Prostate gland (tissue), 2 donors: Measurements from ENCODE around the gene GLRA3. TPM values are rescaled to one million over a fixed set of nuclear protein-coding genes. Genes with fewer than 3 reads are reported as not detected.

Experiments used
- DNase-seq: peaks from one replicate; pipeline ENCODE4 v3.0.0-alpha.2; 2019; ENCODE audit warnings: low spot score
- H3K27ac ChIP-seq, 2 donors: fragments of 200-600 bp; sonication (generic); 2 replicates each; pipeline ENCODE4 v1.5.1; 2017 to 2019
- H3K27me3 ChIP-seq: fragments of 200-600 bp; sonication (generic); replicated peaks from 2 replicates; pipeline ENCODE4 v1.5.1; 2019; ENCODE audit not compliant: insufficient read depth
- H3K36me3 ChIP-seq, 2 donors: fragments of 200-600 bp; sonication (generic); 1 replicate in 1 of 2; 2 replicates in 1 of 2; pipeline versions ENCODE4 v1.5.1 to v1.8.1; 2017 to 2019
- H3K4me1 ChIP-seq: fragments of 200-600 bp; sonication (generic); replicated peaks from 2 replicates; pipeline ENCODE4 v1.5.1; 2019
- H3K4me3 ChIP-seq, 2 donors: fragments of 200-600 bp; sonication (generic); 2 replicates each; pipeline ENCODE4 v1.5.1; 2017 to 2019
- H3K9me3 ChIP-seq: fragments of 200-600 bp; sonication (generic); 2 replicates; pipeline ENCODE4 v1.5.1; 2017
- POLR2A ChIP-seq: fragments of 450-650 bp; IDR thresholded peaks from one replicate; pipeline ENCODE4 v1.6.1; 2016; ENCODE audit warnings: antibody characterized with exemption, mild to moderate bottlenecking
- POLR2AphosphoS5 ChIP-seq: sonication (generic); formaldehyde crosslinking; IDR thresholded peaks from one replicate; pipeline ENCODE4 v1.6.1; 2017; ENCODE audit warnings: antibody characterized with exemption
- WGBS: methylation state at CpG from one replicate; pipeline ENCODE4 v1.1.5; 2018; 5-methylcytosine and 5-hydroxymethylcytosine counted together
- intact Hi-C: fragments of 100-400 bp; cut with DNase I; formaldehyde crosslinking; loops from one replicate; pipeline ENCODE4 v1.14.2; 2022
- total RNA-seq, 2 donors: library from RNA; depleted of rRNA; stranded (reverse); fragments of >200 nt; gene quantifications; one replicate each; pipeline ENCODE4 v1.1.0, GENCODE V29; 2016
- TF ChIP-seq, protein P1 (sequence below), 4 experiments: fragments of 200-600 bp in 2 of 4; fragments of 450-650 bp in 2 of 4; sonication (generic) in 2 of 4; IDR thresholded peaks; 1 replicate in 3 of 4; 2 replicates in 1 of 4; pipeline ENCODE4 v1.5.1; 2016 to 2019; ENCODE audit warnings: antibody characterized with exemption in 4 of 4, mild to moderate bottlenecking in 2 of 4, moderate library complexity in 2 of 4

GLRA3 gene
- total RNA-seq, 2 donors from 2014 or later, result 0.17 TPM; not detected in 1

DNA sequence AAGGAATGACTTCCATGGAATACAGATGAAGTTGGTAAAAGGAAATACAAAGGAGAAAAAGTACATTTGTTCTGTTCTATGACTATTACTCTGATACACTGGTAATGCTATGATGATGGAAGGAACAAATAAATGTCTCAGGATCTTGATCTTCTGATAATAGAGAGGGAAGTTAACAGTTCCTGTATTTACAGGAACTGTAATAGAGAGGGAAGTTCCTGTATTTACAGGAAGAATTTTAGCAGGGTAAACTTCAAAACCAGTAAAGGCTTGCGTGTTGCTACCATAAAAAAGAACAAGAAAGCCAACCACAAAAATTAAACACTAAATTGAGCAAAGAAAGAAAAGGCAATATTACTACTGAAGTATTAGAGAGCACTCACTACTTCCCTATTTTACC lies 215.1 kb downstream of the GLRA3 start:
- no peaks in the 10 kb centered on the region for H3K27me3 ChIP-seq
- intact Hi-C loops, result no loop called here
- no peaks in the 10 kb centered on the region for H3K4me1 ChIP-seq
- H3K27ac ChIP-seq, result no peak overlapping the region
- no peak for DNase-seq
- H3K36me3 ChIP-seq, result no peaks in the 10 kb centered on the region
- H3K9me3 ChIP-seq, result no peaks in the 10 kb centered on the region
- H3K4me3 ChIP-seq, result no peak overlapping the region
- TF ChIP-seq, protein P1, sequence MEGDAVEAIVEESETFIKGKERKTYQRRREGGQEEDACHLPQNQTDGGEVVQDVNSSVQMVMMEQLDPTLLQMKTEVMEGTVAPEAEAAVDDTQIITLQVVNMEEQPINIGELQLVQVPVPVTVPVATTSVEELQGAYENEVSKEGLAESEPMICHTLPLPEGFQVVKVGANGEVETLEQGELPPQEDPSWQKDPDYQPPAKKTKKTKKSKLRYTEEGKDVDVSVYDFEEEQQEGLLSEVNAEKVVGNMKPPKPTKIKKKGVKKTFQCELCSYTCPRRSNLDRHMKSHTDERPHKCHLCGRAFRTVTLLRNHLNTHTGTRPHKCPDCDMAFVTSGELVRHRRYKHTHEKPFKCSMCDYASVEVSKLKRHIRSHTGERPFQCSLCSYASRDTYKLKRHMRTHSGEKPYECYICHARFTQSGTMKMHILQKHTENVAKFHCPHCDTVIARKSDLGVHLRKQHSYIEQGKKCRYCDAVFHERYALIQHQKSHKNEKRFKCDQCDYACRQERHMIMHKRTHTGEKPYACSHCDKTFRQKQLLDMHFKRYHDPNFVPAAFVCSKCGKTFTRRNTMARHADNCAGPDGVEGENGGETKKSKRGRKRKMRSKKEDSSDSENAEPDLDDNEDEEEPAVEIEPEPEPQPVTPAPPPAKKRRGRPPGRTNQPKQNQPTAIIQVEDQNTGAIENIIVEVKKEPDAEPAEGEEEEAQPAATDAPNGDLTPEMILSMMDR (IDR thresholded peaks at IDR 0.05), result no peak
- TF ChIP-seq POLR2A, result no peak
- TF ChIP-seq POLR2AphosphoS5, result peak; percentile 23
- 39% methylated on average over 1 of the region's 1 CpG for WGBS

DNA sequence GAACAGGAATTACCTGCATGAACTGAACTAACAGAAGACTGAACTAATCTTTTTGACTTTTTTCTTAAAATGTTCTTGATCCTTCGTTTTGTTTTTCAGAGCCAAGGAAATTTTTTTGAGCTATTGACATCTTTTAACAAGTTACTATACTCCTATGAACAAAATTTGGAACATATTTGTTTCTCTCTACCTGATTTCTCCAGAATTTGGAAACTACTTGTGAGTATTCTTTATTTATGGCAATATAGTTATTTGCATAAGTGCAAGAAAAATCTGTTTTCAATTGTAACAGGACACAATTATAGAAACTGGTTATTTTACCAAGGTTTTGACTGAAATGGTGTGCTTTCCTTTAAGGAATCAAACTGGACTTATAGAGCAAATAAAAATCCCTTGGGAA lies 217.3 kb downstream of the GLRA3 start:
- H3K27me3 ChIP-seq, result no peaks in the 10 kb centered on the region
- H3K9me3 ChIP-seq, result no peaks in the 10 kb centered on the region
- H3K36me3 ChIP-seq, result no peaks in the 10 kb centered on the region
- DNase-seq, result no peak
- no peaks in the 10 kb centered on the region for H3K4me1 ChIP-seq
- H3K27ac ChIP-seq, result no peak overlapping the region
- TF ChIP-seq POLR2AphosphoS5 (no peak), POLR2A (no peak)
- TF ChIP-seq, protein P1 (IDR thresholded peaks at IDR 0.05), result no peak
- H3K4me3 ChIP-seq, result no peak overlapping the region
- WGBS, result 94% methylated on average over 1 of the region's 1 CpG
- intact Hi-C loops, result no loop called here

DNA sequence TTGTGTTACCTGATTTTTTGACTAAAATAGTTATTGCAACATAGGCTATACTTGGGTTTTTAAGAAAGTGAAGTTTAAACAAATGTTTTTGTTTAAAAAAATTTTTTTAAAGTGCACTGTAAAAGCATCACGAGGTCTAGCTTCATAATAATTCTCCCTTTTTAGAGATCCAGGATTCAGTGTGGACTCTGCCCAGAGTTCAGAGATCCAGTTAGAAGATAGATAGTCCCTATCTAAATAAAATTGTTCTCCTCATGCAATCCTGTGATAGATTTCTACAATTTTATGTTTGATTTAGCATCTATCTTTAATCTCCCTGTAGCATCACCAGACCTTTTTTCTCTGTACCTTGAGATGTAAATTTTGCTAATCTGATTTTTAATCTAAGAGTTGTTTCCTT lies 221.3 kb downstream of the GLRA3 start:
- WGBS, result 62% methylated on average over 1 of the region's 1 CpG
- intact Hi-C loops, result no loop called here
- Histone ChIP-seq H3K27me3 (no peaks in the 10 kb centered on the region), H3K9me3 (no peaks in the 10 kb centered on the region), H3K36me3 (no peaks in the 10 kb centered on the region), H3K27ac (no peak overlapping the region), H3K4me1 (no peaks in the 10 kb centered on the region), H3K4me3 (no peak overlapping the region)
- TF ChIP-seq POLR2A (no peak), POLR2AphosphoS5 (no peak)
- TF ChIP-seq, protein P1 (IDR thresholded peaks at IDR 0.05), result no peak
- DNase-seq, result no peak

DNA sequence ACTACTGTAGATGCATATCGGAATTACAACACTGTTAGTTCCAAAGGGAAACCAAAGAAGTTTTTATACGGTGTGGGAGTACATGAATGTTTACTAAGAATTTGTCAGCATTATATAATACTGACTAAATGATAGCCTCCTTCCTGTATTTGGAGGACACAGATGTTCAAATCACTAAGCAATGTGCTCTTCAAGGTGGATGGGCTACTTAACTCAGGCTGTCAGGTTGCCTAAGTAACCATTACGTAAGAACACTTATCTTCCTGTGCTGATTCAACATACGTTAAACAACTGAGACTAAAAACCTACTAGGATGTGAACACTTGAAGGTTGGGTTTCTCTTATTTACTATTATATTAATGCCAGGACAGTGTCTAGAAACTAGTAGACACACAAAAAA lies 224.8 kb downstream of the GLRA3 start:
- intact Hi-C loops, result no loop called here
- Histone ChIP-seq H3K9me3 (no peaks in the 10 kb centered on the region), H3K27me3 (no peaks in the 10 kb centered on the region), H3K4me1 (no peaks in the 10 kb centered on the region), H3K4me3 (no peak overlapping the region), H3K36me3 (no peaks in the 10 kb centered on the region), H3K27ac (no peak overlapping the region)
- TF ChIP-seq, protein P1 (IDR thresholded peaks at IDR 0.05), result no peak
- peak; percentile 15 for TF ChIP-seq POLR2AphosphoS5
- TF ChIP-seq POLR2A, result no peak
- 23% methylated on average over 4 of the region's 4 CpGs for WGBS
- no peak for DNase-seq

DNA sequence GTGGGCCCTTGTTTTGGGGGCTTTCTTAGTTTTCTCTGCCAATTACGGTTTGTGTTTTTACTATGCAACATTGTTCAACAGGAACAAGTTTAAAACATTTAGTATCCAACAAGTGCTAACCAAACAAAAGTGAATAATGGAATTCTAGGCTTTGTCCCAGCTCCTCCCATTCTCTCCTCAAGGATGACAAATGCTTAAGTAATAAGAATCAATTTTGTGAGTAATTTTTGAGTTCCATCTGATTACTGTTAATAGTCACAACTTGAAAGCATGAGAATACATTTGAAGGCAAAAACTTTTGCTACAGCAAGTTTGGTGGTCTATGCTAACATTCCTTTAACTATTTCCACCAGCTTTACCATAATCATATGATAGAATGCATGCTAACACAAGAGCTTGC lies 228.7 kb downstream of the GLRA3 start:
- intact Hi-C loops, result no loop called here
- 33% methylated on average over 1 of the region's 1 CpG for WGBS
- DNase-seq, result no peak
- Histone ChIP-seq H3K9me3 (no peaks in the 10 kb centered on the region), H3K4me3 (no peak overlapping the region), H3K4me1 (no peaks in the 10 kb centered on the region), H3K27ac (no peak overlapping the region), H3K36me3 (no peaks in the 10 kb centered on the region), H3K27me3 (no peaks in the 10 kb centered on the region)
- TF ChIP-seq POLR2AphosphoS5, result no peak
- TF ChIP-seq, protein P1 (IDR thresholded peaks at IDR 0.05), result no peak
- TF ChIP-seq POLR2A, result no peak
